H9 (cell line): ENCODE measurements around the gene NTSR1. TPM values are rescaled to one million over a fixed set of nuclear protein-coding genes. Genes with fewer than 3 reads are reported as not detected.

Experiments used
- DNase-seq: peaks from one replicate; pipeline ENCODE4 v3.0.0-alpha.2; 2017
- H2AFZ ChIP-seq: one replicate; pipeline ENCODE4 v1.6.1; 2013; ENCODE audit warnings: mild to moderate bottlenecking, low read length, control low read depth, moderate library complexity
- H2AK5ac ChIP-seq: 2 replicates; pipeline ENCODE4 v1.6.1; 2013; ENCODE audit warnings: low read length, control low read depth, mixed read lengths; ENCODE audit not compliant: insufficient read length
- H2BK120ac ChIP-seq: one replicate; pipeline ENCODE4 v1.6.1; 2013; ENCODE audit warnings: low read depth, mild to moderate bottlenecking, low read length, control low read depth, inconsistent platforms; ENCODE audit not compliant: poor library complexity, severe bottlenecking
- H2BK12ac ChIP-seq: 2 replicates; pipeline ENCODE4 v1.6.1; 2013; ENCODE audit warnings: low read length, control low read depth, mixed read lengths, low read depth; ENCODE audit not compliant: insufficient read length
- H2BK15ac ChIP-seq: 2 replicates; pipeline ENCODE4 v1.6.1; 2013; ENCODE audit warnings: low read depth, low read length, control low read depth
- H2BK20ac ChIP-seq: one replicate; pipeline ENCODE4 v1.6.1; 2013; ENCODE audit warnings: low read depth, mild to moderate bottlenecking, low read length, control low read depth, inconsistent platforms; ENCODE audit not compliant: poor library complexity, severe bottlenecking
- H2BK5ac ChIP-seq: 2 replicates; pipeline ENCODE4 v1.6.1; 2013; ENCODE audit warnings: low read length, control low read depth, mixed read lengths; ENCODE audit not compliant: insufficient read length
- H3K14ac ChIP-seq: 2 replicates; pipeline ENCODE4 v1.6.1; 2013; ENCODE audit warnings: low read length, control low read depth; ENCODE audit not compliant: insufficient read depth
- H3K18ac ChIP-seq: 2 replicates; pipeline ENCODE4 v1.6.1; 2013; ENCODE audit warnings: low read depth, mild to moderate bottlenecking, mixed read lengths, low read length, control low read depth; ENCODE audit not compliant: insufficient read length
- H3K23ac ChIP-seq: 2 replicates; pipeline ENCODE4 v1.6.1; 2013; ENCODE audit warnings: low read length, control low read depth, mixed read lengths, low read depth; ENCODE audit not compliant: insufficient read length
- H3K23me2 ChIP-seq: 2 replicates; pipeline ENCODE4 v1.6.1; 2013; ENCODE audit warnings: low read depth, mild to moderate bottlenecking, mixed read lengths, low read length, control low read depth; ENCODE audit not compliant: insufficient read length, poor library complexity, severe bottlenecking
- H3K27ac ChIP-seq: 2 replicates; pipeline ENCODE4 v1.5.1; 2013; ENCODE audit warnings: low read length, control low read depth, mixed read lengths, low read depth; ENCODE audit not compliant: insufficient read length
- H3K27me3 ChIP-seq: 2 replicates; pipeline ENCODE4 v1.6.1; 2013; ENCODE audit warnings: low read length, control low read depth, inconsistent platforms; ENCODE audit not compliant: insufficient read depth
- H3K4ac ChIP-seq: 2 replicates; pipeline ENCODE4 v1.6.1; 2013; ENCODE audit warnings: low read depth, mild to moderate bottlenecking, control low read depth, inconsistent platforms, low read length, moderate library complexity
- H3K4me1 ChIP-seq: 2 replicates; pipeline ENCODE4 v1.6.1; 2013; ENCODE audit warnings: low read length, control low read depth, inconsistent platforms; ENCODE audit not compliant: insufficient read depth
- H3K4me2 ChIP-seq: 2 replicates; pipeline ENCODE4 v1.6.1; 2013; ENCODE audit warnings: low read length, control low read depth, mixed read lengths; ENCODE audit not compliant: insufficient read length, insufficient read depth
- H3K56ac ChIP-seq: 2 replicates; pipeline ENCODE4 v1.6.1; 2013; ENCODE audit warnings: low read depth, mild to moderate bottlenecking, mixed read lengths, low read length, control low read depth; ENCODE audit not compliant: insufficient read length
- H3K79me1 ChIP-seq: 2 replicates; pipeline ENCODE4 v1.6.1; 2013; ENCODE audit warnings: low read depth, mild to moderate bottlenecking, moderate library complexity, low read length, control low read depth, inconsistent platforms; ENCODE audit not compliant: insufficient read depth, poor library complexity, severe bottlenecking
- H3K79me2 ChIP-seq: 2 replicates; pipeline ENCODE4 v1.6.1; 2013; ENCODE audit warnings: low read length, control low read depth, inconsistent platforms; ENCODE audit not compliant: insufficient read depth
- H3K9ac ChIP-seq: 2 replicates; pipeline ENCODE4 v1.6.1; 2013; ENCODE audit warnings: low read length, control low read depth, mixed read lengths; ENCODE audit not compliant: insufficient read length; ENCODE audit errors: extremely low read depth
- H3K9me3 ChIP-seq: one replicate; pipeline ENCODE4 v1.6.1; 2013; ENCODE audit warnings: low read depth, low read length, inconsistent platforms; ENCODE audit not compliant: control insufficient read depth
- H3T11ph ChIP-seq: one replicate; pipeline ENCODE4 v1.6.1; 2013; ENCODE audit warnings: mild to moderate bottlenecking, low read length, control low read depth, inconsistent platforms
- H4K20me1 ChIP-seq: one replicate; pipeline ENCODE4 v1.6.1; 2013; ENCODE audit not compliant: control insufficient read depth, insufficient read length, insufficient read depth
- H4K5ac ChIP-seq: 2 replicates; pipeline ENCODE4 v1.6.1; 2013; ENCODE audit warnings: low read depth, mild to moderate bottlenecking, mixed read lengths, low read length, control low read depth; ENCODE audit not compliant: insufficient read length
- H4K8ac ChIP-seq: replicated peaks from 2 replicates; pipeline ENCODE4 v1.6.1; 2013; ENCODE audit warnings: low read length, control low read depth, mixed read lengths, low read depth; ENCODE audit not compliant: insufficient read length
- H4K91ac ChIP-seq: 2 replicates; pipeline ENCODE4 v1.6.1; 2013; ENCODE audit warnings: low read depth, mild to moderate bottlenecking, moderate library complexity, mixed read lengths, low read length, control low read depth; ENCODE audit not compliant: insufficient read length
- H3K27ac Mint-ChIP-seq, 3 experiments: 2 replicates in 2 of 3; 3 replicates in 1 of 3; pipeline ENCODE4 v1.8.0; 2020 to 2021; ENCODE audit warnings: mixed read lengths in 3 of 3, mild to moderate bottlenecking in 1 of 3, moderate library complexity in 1 of 3
- H3K27me3 Mint-ChIP-seq: 2 replicates; pipeline ENCODE4 v1.8.0; 2021; ENCODE audit warnings: low read depth, mild to moderate bottlenecking, moderate library complexity, mixed read lengths
- H3K36me3 Mint-ChIP-seq, 3 experiments: 2 replicates in 2 of 3; 3 replicates in 1 of 3; pipeline ENCODE4 v1.8.0; 2020 to 2021; ENCODE audit warnings: low read depth in 3 of 3, mixed read lengths in 3 of 3; ENCODE audit not compliant: insufficient read depth in 1 of 3
- H3K4me1 Mint-ChIP-seq, 2 experiments: 2 replicates each; pipeline ENCODE4 v1.8.0; 2020; ENCODE audit warnings: mixed read lengths in 2 of 2
- H3K4me3 Mint-ChIP-seq, 2 experiments: 2 replicates in 1 of 2; 3 replicates in 1 of 2; pipeline ENCODE4 v1.8.0; 2020 to 2021; ENCODE audit warnings: mild to moderate bottlenecking in 2 of 2, mixed read lengths in 2 of 2, moderate library complexity in 1 of 2
- H3K9me3 Mint-ChIP-seq, 2 experiments: 2 replicates in 1 of 2; 3 replicates in 1 of 2; pipeline ENCODE4 v1.8.0; 2020; ENCODE audit warnings: mild to moderate bottlenecking in 2 of 2, mixed read lengths in 2 of 2, moderate library complexity in 1 of 2
- CTCF ChIP-seq: fragments of 200-600 bp; sonication (generic); conservative IDR thresholded peaks from 3 replicates; pipeline ENCODE4 v1.8.0; 2021; ENCODE audit warnings: antibody characterized with exemption, mild to moderate bottlenecking
- total RNA-seq: library from RNA; stranded (reverse); gene quantifications from 2 replicates; pipeline ENCODE4 v1.2.1, GENCODE V29; 2021

Gene NTSR1
- total RNA-seq, 1 experiment from 2014 or later: 0.11 TPM

- Histone ChIP-seq H3K9me3 (no peaks in the 10 kb centered on the region), H2BK120ac (no peak overlapping the region), H3T11ph (no peak overlapping the region), H2BK12ac (no peak overlapping the region), H3K4ac (no peak overlapping the region), H3K56ac (no peak overlapping the region), H3K27me3 (no peaks in the 10 kb centered on the region), H3K9ac (no peak overlapping the region), H2BK15ac (no peak overlapping the region), H3K23ac (no peak overlapping the region), H3K27ac (no peak overlapping the region), H3K14ac (no peak overlapping the region), H2BK5ac (no peak overlapping the region), H3K79me1 (no peaks in the 10 kb centered on the region), H4K91ac (no peak overlapping the region), H2AK5ac (no peak overlapping the region), H3K23me2 (no peaks in the 10 kb centered on the region), H4K8ac (no peak overlapping the region), H3K4me2 (no peak overlapping the region), H4K20me1 (no peaks in the 10 kb centered on the region), H4K5ac (no peak overlapping the region), H3K4me1 (no peaks in the 10 kb centered on the region; the same call in 1 of the 2 replicates), H2BK20ac (no peak overlapping the region), H3K79me2 (no peaks in the 10 kb centered on the region), H3K18ac (no peak overlapping the region), H2AFZ (no peak overlapping the region)
- Mint-ChIP-seq H3K27ac (no peak overlapping the region; a peak in 1 of 7 replicates), H3K36me3 (no peaks in the 10 kb centered on the region), H3K27me3 (peaks cover 29% of the 10 kb centered on the region), H3K4me1 (peaks cover 0 to 16% of the 10 kb centered on the region in 2 experiments; a peak in 2 of 4 replicates), H3K9me3 (no peaks in the 10 kb centered on the region), H3K4me3 (no peak overlapping the region)
- DNase-seq: no peak
- no peak for TF ChIP-seq CTCF
These were observed 24.8 kb downstream of the NTSR1 start for GRCh38 chr20:62733526-62733842.
